Measurements from ENCODE around the gene GPR89A. TPM values are rescaled to one million over a fixed set of nuclear protein-coding genes. Genes with fewer than 3 reads are reported as not detected.
"Not testable (repeated sequence)": the region's sequence is repeated elsewhere in the genome, so short reads cannot be mapped to it uniquely, and the experiment has no call there.

Gene GPR89A
- 12.3 TPM for total RNA-seq

- intact Hi-C loops (cut with DNase I); H3K27me3 ChIP-seq; H3K36me3 ChIP-seq; H3K4me1 ChIP-seq; H3K9me3 ChIP-seq: not testable (repeated sequence)
- Histone ChIP-seq H3K4me3 (peak within 1 kb of the TSS; percentile 73 to 87), H3K27ac (peak within 1 kb of the TSS; percentile 80 to 87)
- DNase-seq (ENCODE audit: low spot score in 2 of 2): peak; percentile 80 to 95
These were observed at the start of gene GPR89A for GRCh38 chr1:145607833-145608733. GPR89A (plus strand) TSS chr1:145607988; CDS start chr1:145608134, 146 bp downstream.

- intact Hi-C loops (cut with DNase I): not testable (repeated sequence)
These were observed 21.0 kb upstream of the GPR89A start for GRCh38 chr1:145586820-145587219.

GRCh38 chr1:145590806-145591205 lies 17.0 kb upstream of the GPR89A start:
- H3K9me3 ChIP-seq; intact Hi-C loops (cut with DNase I); DNase-seq (ENCODE audit: low spot score in 2 of 2); H3K36me3 ChIP-seq; H3K27ac ChIP-seq; H3K27me3 ChIP-seq; H3K4me1 ChIP-seq; H3K4me3 ChIP-seq: not testable (repeated sequence)

More at GRCh38 chr1:145586820-145587219, 21.0 kb upstream of the GPR89A start:
- H3K27ac ChIP-seq; H3K4me3 ChIP-seq; H3K27me3 ChIP-seq; DNase-seq (ENCODE audit: low spot score in 2 of 2); H3K9me3 ChIP-seq; H3K36me3 ChIP-seq; H3K4me1 ChIP-seq: not testable (repeated sequence)

- H3K27ac ChIP-seq; H3K4me1 ChIP-seq; intact Hi-C loops (cut with DNase I); H3K27me3 ChIP-seq; DNase-seq (ENCODE audit: low spot score in 2 of 2); H3K4me3 ChIP-seq; H3K9me3 ChIP-seq; H3K36me3 ChIP-seq: not testable (repeated sequence)
These were observed 15.4 kb upstream of the GPR89A start for GRCh38 chr1:145592347-145592746.

- H3K27ac ChIP-seq; H3K4me3 ChIP-seq; H3K9me3 ChIP-seq; DNase-seq (ENCODE audit: low spot score in 2 of 2); intact Hi-C loops (cut with DNase I); H3K36me3 ChIP-seq; H3K27me3 ChIP-seq; H3K4me1 ChIP-seq: not testable (repeated sequence)
These were observed 12.4 kb upstream of the GPR89A start for GRCh38 chr1:145595421-145595820.

GRCh38 chr1:145596236-145596635 lies 11.6 kb upstream of the GPR89A start:
- H3K27me3 ChIP-seq; H3K36me3 ChIP-seq; H3K9me3 ChIP-seq; H3K4me3 ChIP-seq; H3K4me1 ChIP-seq; H3K27ac ChIP-seq; intact Hi-C loops (cut with DNase I); DNase-seq (ENCODE audit: low spot score in 2 of 2): not testable (repeated sequence)

GRCh38 chr1:145599426-145599825 lies 8.4 kb upstream of the GPR89A start:
- H3K9me3 ChIP-seq; intact Hi-C loops (cut with DNase I); H3K4me1 ChIP-seq; H3K36me3 ChIP-seq; H3K27ac ChIP-seq; H3K4me3 ChIP-seq; H3K27me3 ChIP-seq; DNase-seq (ENCODE audit: low spot score in 2 of 2): not testable (repeated sequence)

- no peak for TF ChIP-seq CTCF (IDR thresholded peaks at IDR 0.05)
- no peak for DNase-seq (ENCODE audit: low spot score in 2 of 2)
- Histone ChIP-seq H3K4me1 (no peaks in the 10 kb centered on the region), H3K27me3 (no peaks in the 10 kb centered on the region), H3K4me3 (no peak overlapping the region), H3K36me3 (no peaks in the 10 kb centered on the region), H3K9me3 (no peaks in the 10 kb centered on the region), H3K27ac (no peak overlapping the region)
- intact Hi-C loops (cut with DNase I): no loop called here
These were observed 6.2 kb upstream of the GPR89A start for GRCh38 chr1:145601593-145601992.

- H3K4me1 ChIP-seq; H3K27me3 ChIP-seq; H3K36me3 ChIP-seq; intact Hi-C loops (cut with DNase I); H3K27ac ChIP-seq; H3K4me3 ChIP-seq; H3K9me3 ChIP-seq; DNase-seq (ENCODE audit: low spot score in 2 of 2): not testable (repeated sequence)
These were observed 948 bp upstream of the GPR89A start for GRCh38 chr1:145606840-145607239.

GRCh38 chr1:145607289-145607688 lies 499 bp upstream of the GPR89A start:
- H3K9me3 ChIP-seq; H3K4me1 ChIP-seq; H3K27me3 ChIP-seq; H3K27ac ChIP-seq; H3K36me3 ChIP-seq; intact Hi-C loops (cut with DNase I); H3K4me3 ChIP-seq; DNase-seq (ENCODE audit: low spot score in 2 of 2): not testable (repeated sequence)

GRCh38 chr1:145610744-145611143 lies 3.0 kb downstream of the GPR89A start:
- H3K36me3 ChIP-seq; H3K9me3 ChIP-seq; intact Hi-C loops (cut with DNase I); H3K4me1 ChIP-seq; H3K4me3 ChIP-seq; H3K27ac ChIP-seq; H3K27me3 ChIP-seq; DNase-seq (ENCODE audit: low spot score in 2 of 2): not testable (repeated sequence)

- intact Hi-C loops (cut with DNase I); H3K4me3 ChIP-seq; H3K27me3 ChIP-seq; H3K9me3 ChIP-seq; H3K4me1 ChIP-seq; H3K36me3 ChIP-seq; DNase-seq (ENCODE audit: low spot score in 2 of 2); H3K27ac ChIP-seq: not testable (repeated sequence)
These were observed 12.3 kb downstream of the GPR89A start for GRCh38 chr1:145620073-145620472.

- H3K4me1 ChIP-seq; H3K27ac ChIP-seq; H3K4me3 ChIP-seq; DNase-seq (ENCODE audit: low spot score in 2 of 2); H3K27me3 ChIP-seq; H3K9me3 ChIP-seq; intact Hi-C loops (cut with DNase I); H3K36me3 ChIP-seq: not testable (repeated sequence)
These were observed 14.4 kb downstream of the GPR89A start for GRCh38 chr1:145622177-145622576.
